Islet of Langerhans (tissue), 1 donor: ENCODE measurements around the gene DYNC1LI1.
"Not testable (repeated sequence)": the region's sequence is repeated elsewhere in the genome, so short reads cannot be mapped to it uniquely, and the experiment has no call there.

Source experiments
- FAIRE-seq: peaks from one replicate; lab custom pipeline; 2011; peaks lifted over from hg19 to GRCh38; lab: Jason Lieb, UNC

The DYNC1LI1 gene

GRCh38 chr3:32531010-32531647 is 39.5 kb downstream of the DYNC1LI1 start:
- no peak for FAIRE-seq

GRCh38 chr3:32525720-32526119 is 44.9 kb downstream of the DYNC1LI1 start:
- FAIRE-seq, result no peak

DNA sequence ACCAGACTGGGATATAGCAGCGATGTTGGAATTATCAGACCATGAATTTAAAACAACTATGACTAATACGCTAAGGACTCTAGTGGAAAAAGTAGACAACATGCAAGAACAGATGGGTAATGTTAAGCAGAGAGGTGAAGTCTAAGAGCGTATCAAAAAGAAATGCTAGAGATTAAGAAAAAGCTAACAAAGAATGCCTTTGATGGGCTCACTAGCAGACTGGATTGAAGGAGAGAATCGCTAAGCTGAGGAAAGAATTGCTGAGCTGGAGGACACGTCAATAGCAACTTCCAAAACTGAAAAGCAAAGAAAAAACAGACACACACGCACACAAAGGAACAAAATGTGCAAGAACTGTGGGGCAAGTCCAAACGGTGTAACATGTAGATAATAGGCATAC is 48.0 kb downstream of the DYNC1LI1 start:
- peak; percentile 33 for FAIRE-seq

DNA sequence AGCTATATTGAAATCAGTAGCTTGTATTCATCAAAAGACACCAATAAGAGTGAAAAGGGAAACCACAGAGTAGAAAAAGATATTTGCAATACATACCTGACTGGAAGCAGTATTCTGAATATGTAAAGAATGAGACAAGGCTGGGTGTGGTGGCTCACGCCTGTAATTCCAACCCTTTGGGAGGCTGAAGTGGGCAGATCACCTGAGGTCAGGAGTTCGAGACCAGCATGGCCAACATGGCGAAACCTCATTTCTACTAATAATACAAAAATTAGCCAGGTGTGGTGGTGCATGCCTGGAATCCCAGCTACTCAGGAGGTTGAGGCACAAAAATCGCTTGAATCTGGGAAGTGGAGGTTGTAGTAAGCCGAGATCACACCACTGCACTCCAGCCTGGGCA is 51.7 kb downstream of the DYNC1LI1 start:
- FAIRE-seq, result not testable (repeated sequence)

GRCh38 chr3:32516751-32517150 is 53.9 kb downstream of the DYNC1LI1 start:
- FAIRE-seq, result not testable (repeated sequence)

DNA sequence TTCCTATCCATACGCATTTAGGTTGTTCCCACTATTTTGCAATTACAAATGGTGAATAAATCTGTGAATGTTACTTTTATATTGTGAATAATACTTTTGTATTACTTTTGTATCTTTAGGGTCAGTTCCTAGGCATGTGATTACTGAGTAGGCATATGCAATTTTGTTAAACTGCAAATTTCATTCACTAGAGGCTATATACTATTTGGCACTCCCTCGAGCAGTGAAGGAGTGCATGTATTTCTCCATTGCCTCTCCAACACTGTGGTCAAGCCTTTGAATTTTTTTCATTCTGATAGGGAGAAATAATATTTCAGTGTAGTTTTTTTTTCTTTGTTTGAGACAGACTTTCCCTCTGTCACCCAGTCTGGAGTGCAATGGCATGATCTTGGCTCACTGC is 59.7 kb downstream of the DYNC1LI1 start:
- FAIRE-seq, result no peak

- peak; percentile 71 for FAIRE-seq
These were observed 60.5 kb downstream of the DYNC1LI1 start for GRCh38 chr3:32510075-32510724.

DNA sequence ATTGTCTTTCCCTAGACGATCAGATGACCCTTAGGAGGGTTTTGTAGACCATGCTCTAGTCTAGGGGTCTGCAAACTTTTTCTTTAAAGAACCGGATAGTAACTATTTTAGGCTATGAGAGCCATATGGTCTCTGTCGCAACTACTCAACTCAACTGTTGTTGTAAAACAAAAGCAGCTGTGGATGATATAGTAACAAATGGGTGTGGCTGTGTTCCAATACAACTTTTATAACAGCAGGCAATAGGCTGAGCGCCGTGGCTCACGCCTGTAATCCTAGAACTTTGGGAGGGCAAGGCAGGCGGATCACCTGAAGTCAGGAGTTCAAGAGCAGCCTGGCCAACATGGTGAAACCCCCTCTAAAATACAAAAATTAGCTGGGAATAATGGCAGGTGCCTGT is 61.9 kb downstream of the DYNC1LI1 start:
- no peak for FAIRE-seq

- no peak for FAIRE-seq
These were observed 64.2 kb downstream of the DYNC1LI1 start for GRCh38 chr3:32506466-32506865.

DNA sequence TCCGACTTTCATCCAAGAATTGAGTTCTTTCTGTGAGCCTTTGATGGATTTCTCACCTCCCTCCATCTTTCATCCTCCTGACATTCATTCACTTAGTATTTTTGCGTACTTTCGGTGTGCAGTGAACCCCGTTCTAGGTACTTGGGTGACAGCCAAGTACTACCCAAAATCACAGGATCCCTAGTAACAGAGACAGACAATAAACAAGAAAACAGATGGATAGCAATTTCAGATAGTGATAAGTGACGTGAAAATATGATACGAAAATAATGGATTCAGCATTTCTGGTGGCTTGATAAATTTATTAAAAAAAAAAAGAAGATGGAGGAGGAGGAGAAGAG is 67.7 kb downstream of the DYNC1LI1 start:
- no peak for FAIRE-seq

DNA sequence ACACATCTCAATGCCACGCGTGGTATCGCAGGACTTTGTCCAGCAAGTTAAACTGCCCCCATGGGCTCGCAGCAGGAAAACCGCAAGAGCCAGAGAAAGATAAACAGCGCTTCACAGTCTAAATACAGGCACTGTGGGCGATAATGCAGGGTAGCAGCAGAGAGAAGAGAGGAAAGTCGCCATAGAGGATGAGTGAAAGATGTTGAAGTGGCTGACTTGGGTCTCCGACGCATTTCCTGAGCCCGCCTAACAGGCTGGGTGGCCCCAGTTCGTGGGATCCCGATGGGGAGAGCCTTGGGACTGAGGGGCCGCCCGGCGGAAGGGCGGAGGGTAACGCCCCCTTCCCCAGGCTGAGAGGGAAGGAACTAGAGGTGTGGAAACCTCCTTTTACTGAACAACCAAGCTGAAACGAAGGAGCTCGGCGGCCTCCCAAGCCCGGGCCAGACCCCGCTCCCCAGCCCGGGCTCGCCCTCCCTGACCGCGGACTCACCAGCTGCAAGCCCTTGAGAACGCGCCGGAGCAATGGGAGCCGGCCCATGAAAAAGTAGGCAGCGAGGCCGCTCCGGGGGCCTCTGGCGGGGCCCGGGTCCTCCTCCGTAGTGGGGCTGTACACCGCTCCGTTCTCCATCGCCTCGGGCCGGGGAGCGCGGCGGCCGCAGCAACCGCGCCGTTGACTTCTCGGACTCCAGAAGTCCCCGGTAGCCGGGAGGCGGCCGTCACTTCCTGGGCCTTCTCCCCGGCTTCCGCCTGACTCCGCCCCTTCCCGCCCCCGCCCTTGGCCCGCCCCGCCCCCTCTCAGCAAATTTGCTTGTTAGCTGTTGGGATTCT is 68.3 kb downstream of the DYNC1LI1 start, which contains the start of gene CMTM6:
TSS of gene CMTM6 (minus strand) at position 735 of the 828 bp plus-strand sequence. CDS start at position 628, 107 bp downstream.
- FAIRE-seq, result no peak

DNA sequence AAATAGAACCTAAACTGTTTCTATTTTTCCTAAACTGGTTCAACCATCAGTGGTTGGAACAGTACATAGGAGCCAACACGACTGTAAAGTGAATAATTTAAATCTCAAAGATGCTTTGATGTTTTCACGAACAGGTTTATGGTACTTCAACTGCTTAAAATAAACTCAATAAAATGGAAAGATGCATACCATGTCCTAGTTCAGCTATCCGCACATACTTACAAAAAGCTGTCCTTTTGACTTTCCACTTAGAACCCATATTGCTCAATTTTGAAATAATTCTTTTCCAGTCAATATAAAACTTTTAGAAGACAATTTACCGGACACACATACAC is 68.9 kb downstream of the DYNC1LI1 start:
- FAIRE-seq, result peak; percentile 27

DNA sequence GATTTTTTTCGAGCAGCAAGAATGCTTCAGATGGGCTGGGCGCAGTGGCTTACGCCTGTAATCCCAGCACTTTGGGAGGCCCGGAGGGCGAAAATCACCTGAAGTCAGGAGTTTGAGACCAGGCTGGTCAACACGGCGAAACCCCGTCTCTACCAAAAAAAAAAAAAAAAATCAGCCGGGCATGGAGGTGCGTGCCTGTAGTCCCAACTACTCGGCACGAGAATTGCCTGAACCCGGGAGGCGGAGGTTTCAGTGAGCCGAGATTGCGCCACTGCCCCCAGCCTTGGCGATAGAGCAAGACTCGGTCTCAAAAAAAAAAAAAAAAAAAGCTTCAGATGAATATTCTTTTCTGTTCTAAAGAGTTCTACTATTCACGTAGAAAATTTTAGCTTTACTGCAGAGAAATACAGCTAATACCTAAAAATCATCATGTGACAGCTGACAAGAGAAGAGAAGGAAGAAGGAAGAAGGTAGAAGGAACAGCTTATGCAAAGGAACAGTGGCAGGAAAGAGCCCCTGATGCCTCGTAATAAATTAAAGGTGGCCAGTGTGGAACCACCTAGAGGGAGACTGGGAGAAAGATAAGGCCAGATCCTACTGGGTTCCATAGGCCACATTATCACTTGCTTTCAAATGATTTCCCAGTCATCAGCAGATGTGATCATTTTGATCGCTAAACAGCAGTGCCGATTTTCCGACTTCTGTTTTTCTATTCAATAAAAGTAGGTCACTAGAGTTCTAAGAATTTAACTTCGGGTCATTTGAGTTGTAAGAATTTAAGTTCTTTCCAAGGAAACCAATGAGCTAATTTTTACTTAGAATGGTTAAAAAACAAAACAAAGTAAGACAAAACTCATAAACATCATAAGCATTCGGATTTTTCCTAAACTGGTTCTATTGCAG is 69.5 kb downstream of the DYNC1LI1 start:
- no peak for FAIRE-seq

- FAIRE-seq, result no peak
These were observed 70.4 kb downstream of the DYNC1LI1 start for GRCh38 chr3:32500231-32500630.

DNA sequence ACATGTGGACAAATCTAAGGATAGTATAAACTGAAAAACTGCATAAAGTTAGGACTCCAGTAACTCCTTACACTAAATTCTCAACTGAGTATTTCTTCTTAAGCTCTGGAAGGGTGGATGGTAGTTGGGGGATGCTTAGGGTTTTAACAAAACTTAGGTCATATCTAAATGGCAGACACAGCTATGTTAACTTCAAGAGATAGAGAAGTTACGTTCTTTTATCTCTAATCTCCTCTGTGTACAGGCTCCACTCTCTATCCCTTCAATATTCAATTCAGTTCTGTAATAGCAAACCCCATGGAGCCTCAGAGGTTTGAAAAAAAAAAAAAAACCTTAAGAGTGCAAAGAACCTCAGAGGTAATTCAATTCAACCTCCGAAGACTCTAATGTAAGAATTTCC is 71.1 kb downstream of the DYNC1LI1 start:
- no peak for FAIRE-seq

DNA sequence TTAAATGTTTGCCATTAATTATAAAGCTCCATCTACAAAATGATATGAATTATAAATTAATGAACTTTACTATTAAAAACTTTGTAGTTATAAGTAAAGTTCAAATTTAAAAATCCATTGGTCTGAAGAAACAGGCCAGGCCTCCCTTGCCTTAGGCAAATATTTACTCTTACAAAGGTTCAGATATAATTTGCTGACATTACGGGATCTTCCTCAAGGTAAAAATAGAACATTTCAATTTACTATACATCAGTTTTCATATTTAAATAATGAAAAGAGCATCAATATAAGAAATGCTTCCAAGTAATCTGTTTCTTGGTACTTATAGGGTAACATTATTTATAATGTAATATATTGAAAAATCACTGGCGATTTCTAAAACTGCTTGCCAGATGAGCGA is 71.7 kb downstream of the DYNC1LI1 start:
- FAIRE-seq, result peak; percentile 85

- FAIRE-seq, result no peak
These were observed 72.4 kb downstream of the DYNC1LI1 start for GRCh38 chr3:32498252-32498651.

- no peak for FAIRE-seq
These were observed 75.0 kb downstream of the DYNC1LI1 start for GRCh38 chr3:32495609-32496008.

GRCh38 chr3:32495085-32495484 is 75.6 kb downstream of the DYNC1LI1 start:
- no peak for FAIRE-seq

DNA sequence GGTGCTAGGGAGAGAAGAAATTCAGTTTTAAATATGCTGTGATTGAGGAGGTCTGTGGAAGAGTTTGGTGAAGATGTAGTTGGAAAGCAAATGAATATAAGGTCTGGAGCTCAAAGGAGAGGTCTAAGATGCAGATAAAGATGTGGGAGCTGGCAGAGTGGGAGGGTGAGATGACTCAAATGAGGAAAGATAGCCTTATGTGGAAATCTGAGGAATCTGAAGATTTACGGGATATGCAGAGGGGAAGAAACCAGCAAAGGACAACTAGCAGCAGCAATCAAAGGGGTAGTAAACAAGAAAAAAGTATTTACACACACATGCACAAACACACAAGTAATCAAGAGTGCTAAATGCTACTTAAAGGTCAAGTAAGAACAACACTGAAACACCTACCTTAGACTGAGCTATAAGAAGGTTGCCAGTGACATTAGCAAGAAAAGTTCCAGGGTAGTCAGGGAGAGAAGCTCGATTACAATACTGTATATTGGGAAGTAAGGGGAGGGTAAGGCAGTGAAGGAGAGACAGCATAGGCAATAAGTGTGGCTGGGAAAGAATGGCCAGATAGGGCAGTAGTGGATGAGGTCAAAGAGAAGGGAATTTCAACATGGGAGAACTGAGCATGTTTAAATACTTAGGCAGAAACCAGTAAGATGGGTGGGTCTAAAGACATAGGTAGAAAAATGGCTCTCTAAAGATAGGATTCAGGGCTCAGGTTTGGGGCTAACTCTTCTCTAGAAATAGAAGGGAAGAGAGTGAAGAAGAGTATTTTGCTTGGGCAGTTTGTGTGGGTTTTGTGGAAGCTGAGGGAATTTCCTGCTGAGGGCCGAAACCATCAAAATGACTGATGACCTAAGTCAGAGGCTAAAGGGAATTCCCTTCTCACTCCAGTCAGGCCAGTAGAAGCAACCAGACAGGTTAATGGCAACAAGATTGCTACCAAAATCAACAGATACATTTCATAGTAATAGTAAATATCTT is 76.9 kb downstream of the DYNC1LI1 start:
- FAIRE-seq, result no peak
